Measurements from ENCODE around the gene API5.

GRCh38 chr11:43282607-43283440 lies 29.0 kb upstream of the API5 start:
- TF ChIP-seq, protein P1, sequence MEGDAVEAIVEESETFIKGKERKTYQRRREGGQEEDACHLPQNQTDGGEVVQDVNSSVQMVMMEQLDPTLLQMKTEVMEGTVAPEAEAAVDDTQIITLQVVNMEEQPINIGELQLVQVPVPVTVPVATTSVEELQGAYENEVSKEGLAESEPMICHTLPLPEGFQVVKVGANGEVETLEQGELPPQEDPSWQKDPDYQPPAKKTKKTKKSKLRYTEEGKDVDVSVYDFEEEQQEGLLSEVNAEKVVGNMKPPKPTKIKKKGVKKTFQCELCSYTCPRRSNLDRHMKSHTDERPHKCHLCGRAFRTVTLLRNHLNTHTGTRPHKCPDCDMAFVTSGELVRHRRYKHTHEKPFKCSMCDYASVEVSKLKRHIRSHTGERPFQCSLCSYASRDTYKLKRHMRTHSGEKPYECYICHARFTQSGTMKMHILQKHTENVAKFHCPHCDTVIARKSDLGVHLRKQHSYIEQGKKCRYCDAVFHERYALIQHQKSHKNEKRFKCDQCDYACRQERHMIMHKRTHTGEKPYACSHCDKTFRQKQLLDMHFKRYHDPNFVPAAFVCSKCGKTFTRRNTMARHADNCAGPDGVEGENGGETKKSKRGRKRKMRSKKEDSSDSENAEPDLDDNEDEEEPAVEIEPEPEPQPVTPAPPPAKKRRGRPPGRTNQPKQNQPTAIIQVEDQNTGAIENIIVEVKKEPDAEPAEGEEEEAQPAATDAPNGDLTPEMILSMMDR (conservative IDR thresholded peaks at IDR 0.05; ENCODE audit: low read depth in 2 of 2) = peak; percentile 81 to 99
- no peak for TF ChIP-seq EZH2phosphoT487 (IDR thresholded peaks at IDR 0.05; ENCODE audit: unreplicated experiment)
- no peak for TF ChIP-seq CREB1 (CRISPR knock-in tag; IDR thresholded peaks at IDR 0.05; ENCODE audit: low read depth)
- no peak for TF ChIP-seq EZH2 (IDR thresholded peaks at IDR 0.05; ENCODE audit: low read depth, unreplicated experiment)
- no peak for TF ChIP-seq POLR2AphosphoS5 (IDR thresholded peaks at IDR 0.05; ENCODE audit: low read depth)
- no peak for TF ChIP-seq ETS1 (IDR thresholded peaks at IDR 0.05)
- TF ChIP-seq JUNB (IDR thresholded peaks at IDR 0.05; ENCODE audit: unreplicated experiment) = no peak
- TF ChIP-seq, protein P2, sequence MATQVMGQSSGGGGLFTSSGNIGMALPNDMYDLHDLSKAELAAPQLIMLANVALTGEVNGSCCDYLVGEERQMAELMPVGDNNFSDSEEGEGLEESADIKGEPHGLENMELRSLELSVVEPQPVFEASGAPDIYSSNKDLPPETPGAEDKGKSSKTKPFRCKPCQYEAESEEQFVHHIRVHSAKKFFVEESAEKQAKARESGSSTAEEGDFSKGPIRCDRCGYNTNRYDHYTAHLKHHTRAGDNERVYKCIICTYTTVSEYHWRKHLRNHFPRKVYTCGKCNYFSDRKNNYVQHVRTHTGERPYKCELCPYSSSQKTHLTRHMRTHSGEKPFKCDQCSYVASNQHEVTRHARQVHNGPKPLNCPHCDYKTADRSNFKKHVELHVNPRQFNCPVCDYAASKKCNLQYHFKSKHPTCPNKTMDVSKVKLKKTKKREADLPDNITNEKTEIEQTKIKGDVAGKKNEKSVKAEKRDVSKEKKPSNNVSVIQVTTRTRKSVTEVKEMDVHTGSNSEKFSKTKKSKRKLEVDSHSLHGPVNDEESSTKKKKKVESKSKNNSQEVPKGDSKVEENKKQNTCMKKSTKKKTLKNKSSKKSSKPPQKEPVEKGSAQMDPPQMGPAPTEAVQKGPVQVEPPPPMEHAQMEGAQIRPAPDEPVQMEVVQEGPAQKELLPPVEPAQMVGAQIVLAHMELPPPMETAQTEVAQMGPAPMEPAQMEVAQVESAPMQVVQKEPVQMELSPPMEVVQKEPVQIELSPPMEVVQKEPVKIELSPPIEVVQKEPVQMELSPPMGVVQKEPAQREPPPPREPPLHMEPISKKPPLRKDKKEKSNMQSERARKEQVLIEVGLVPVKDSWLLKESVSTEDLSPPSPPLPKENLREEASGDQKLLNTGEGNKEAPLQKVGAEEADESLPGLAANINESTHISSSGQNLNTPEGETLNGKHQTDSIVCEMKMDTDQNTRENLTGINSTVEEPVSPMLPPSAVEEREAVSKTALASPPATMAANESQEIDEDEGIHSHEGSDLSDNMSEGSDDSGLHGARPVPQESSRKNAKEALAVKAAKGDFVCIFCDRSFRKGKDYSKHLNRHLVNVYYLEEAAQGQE (IDR thresholded peaks at IDR 0.05; ENCODE audit: unreplicated experiment) = no peak
- no peak for TF ChIP-seq ZNF114 (CRISPR knock-in tag; IDR thresholded peaks at IDR 0.05)
